Measurements from ENCODE around the gene GRHL1.

Gene GRHL1

DNA sequence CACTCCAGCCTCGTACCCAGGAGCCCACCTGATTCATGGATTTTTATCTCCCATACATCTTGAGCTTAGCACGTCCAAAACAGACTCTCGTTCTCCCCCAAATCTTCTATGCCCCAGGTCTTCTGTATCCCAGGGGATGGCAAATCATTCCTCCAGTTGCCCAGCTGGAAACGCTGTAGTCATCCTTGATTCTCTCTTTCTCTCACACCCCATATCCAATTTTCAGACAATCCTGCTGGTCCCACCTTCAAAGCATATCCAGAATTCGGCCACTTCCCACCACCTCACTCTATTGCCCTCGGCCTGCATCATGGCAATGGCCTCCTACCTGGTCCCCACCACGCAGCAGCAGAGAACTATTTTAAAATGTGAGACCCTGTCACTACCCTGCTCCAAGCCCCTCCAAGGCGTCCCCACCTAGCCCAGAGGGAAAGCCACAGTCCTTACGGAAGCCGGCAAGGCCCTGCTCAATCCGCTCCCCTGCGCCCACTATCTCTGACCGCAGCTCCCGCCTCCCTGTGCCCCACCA, 1.4 kb upstream of the GRHL1 start:
- DNase-seq = no peak

DNA sequence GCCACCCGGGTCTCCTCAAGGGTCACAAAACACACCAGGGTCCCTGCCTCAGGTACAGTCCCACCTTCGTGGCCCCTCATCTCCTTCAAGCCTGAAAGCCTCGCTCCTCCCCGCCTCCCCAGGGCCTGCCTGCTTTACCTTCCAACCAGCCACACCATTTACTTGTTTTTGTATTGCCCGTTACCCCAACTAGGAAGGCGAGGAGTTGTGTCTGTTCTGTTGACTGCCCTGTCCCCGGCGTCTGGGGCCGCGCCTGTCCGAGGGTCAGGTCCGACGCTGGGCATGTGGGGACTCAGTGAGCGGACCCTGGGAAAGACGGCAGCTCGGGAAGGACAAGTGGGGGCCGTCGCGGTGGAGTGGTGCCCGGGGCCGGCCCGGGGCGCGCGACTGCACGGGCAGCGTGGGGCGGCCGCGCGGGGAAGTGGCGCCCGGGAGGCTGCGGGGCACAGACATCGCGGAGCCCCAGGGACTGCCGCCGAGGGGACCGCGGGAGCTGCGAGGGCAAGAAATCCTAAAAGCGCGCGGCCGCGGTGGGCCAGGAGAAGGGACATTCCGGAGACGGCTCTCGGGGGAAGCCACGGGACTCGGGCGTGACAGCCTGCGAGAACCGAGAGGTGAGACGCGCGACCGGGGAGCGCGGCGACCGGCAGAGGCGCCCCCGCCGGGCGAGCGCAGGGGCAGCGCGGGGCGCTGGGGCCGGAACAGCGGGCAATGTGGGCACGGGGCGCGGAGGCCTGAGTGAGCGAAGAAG, 797 bp upstream of the GRHL1 start:
- DNase-seq = no peak

DNA sequence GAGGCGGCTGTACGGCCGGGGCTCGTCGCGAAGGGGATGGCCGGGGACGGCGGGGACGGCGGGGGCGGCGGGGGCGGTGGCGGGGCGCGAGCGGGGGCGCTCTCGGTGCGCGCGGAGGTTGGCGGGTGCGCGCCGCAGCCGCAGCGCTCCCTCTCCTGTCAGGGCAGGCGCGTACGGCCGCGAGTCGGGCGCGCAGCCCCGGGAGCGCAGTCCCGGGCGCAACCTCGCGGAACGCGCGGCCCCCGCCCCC, 296 bp upstream of the GRHL1 start:
- DNase-seq = no peak

DNA sequence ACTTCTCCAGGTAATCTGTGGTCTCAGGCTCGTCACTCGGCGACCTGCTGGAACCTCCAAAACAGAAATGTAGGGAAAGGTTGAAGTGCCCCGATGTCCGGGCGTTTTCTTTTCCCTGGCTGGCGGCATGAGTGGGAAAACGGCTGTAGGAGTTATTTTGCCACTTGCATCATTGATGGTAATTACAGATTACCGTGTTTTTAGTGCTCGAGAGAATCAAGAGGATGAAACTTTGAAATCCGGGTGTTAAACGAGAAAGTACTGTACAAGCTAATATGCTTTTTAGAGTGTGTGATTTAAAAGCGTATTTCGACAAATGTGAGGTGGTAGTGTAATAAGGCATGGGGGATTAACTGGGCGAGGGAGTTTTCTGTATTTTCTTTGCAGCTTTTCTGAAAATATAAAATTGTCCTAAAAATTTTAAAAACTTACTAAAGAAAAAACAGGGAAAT, 819 bp downstream of the GRHL1 start:
- DNase-seq = no peak

DNA sequence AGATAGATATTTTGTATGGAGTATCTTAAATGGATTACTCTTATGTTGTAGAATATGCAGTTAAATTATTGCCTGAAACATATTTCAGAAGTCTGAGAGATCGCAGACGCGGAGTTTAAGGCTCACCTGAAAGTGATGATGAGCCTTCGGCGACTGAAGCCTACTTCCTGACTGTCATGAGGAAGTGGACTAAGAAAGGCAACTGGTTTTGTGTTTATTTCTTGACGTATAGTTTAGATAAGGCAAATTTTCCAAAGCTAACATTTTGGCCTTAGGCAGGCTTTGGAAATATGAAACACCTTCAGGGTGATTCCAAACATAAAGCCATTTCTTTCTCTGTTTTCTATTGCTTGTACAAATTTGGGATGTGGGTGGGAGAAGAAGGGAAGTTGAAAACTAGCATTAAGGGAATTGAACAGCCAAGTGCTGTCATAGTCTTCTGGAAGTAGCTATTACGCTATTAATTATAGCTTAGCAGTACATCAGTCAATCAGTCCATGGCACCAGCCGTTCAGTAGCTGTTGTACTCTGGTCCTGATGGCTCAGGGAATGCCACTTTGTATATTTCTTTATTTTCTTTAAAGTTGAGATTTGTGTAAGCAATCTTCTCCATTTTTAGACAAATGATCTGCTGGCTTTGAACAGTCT, 1.5 kb downstream of the GRHL1 start:
- no peak for DNase-seq

DNA sequence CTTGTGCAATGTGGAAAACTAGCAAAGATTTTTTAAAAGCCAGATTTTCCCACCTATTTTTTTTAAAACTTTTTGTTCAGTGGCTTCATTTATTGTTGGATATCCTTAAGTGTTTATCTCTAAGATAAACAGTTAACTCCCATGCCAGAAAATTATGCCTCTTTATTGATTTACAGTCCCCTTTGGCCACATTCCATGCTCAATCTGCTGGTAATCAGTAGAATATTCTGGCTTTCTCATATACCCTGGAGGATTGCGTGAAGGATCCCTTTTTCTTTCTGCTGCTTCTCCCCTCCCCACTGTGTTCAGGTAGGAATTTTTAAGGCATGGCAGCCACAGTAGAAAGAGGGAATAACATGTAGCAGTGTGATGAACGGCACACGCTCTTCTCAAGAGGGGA, 2.6 kb downstream of the GRHL1 start:
- no peak for DNase-seq

DNA sequence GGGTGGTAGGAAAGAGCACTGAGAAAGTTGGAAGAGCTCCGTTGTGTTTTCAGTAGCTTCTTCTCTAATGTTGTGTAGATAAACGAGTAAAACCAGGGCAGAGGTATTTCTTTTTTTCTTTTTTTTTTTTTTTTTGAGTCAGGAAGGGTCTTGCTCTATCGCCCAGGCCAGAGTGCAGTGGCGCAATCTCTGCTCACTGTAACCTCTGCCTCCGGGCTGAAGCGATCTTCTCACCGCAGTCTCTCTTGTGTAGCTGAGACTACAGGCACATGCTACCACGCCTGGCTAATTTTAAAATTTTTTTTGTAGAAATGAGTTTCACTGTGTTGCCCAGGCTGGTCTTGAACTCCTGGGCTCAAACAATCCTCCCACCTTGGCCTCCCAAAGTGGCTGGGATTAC, 6.6 kb downstream of the GRHL1 start:
- DNase-seq = no peak

DNA sequence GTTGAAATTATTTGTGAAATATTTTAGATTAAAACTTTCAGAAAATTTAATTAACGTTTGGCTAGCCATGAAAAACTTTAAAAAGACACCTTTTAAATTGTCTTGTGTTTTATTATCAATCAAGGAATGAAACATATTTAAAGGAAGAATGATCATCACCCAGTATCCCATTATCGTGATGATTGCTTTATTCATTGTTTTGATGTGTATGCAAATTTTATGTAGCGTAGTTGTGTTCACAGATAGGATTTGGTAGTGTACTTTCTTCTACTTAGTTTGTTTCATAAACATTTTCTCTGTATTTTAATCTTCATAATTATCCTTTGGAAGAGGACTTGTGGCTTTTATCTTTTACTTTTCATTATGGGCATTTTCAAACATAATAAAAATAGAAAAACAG, 7.8 kb downstream of the GRHL1 start:
- DNase-seq = no peak

DNA sequence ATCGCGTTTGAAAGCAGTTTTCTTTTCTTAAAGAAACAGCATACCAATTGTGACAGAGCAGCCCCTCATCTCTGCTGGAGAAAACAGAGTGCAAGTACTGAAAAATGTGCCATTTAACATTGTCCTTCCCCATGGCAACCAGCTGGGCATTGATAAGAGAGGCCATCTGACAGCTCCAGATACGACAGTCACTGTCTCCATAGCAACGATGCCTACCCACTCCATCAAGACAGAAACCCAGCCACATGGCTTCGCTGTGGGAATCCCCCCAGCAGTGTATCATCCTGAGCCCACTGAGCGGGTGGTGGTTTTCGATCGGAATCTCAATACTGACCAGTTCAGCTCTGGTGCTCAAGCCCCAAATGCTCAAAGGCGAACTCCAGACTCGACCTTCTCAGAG, 9.5 kb downstream of the GRHL1 start:
- DNase-seq = no peak

DNA sequence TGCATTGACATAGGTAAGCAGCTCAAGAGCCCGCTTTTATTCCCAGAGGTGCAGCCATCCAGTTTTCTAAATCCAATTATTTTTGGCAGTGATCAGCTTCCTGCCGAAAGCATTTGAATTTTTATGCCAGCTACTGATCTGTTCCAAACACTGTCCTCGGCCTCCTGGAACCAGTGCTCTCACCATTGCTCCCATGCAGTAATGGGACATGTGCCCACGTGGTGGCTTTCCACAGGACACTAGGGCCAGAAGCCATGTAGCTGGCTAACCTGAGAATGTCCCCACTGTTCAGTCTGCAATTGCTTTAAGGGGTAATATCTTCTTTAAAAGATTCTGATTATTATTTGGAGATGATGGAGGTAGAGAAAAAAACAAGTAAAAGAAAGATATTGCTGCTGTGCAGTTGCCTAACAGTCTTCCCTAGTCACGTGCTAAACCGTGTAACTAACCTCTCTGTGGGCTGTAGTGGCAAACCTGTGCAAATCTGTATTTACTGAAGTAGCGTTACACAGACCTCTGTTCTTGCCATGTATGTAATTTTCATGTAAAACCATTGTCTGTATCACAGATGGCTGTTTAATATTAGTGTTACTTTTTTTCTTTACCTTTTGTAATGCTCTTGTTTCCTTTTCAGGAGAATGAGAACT, 13.0 kb downstream of the GRHL1 start:
- no peak for DNase-seq

DNA sequence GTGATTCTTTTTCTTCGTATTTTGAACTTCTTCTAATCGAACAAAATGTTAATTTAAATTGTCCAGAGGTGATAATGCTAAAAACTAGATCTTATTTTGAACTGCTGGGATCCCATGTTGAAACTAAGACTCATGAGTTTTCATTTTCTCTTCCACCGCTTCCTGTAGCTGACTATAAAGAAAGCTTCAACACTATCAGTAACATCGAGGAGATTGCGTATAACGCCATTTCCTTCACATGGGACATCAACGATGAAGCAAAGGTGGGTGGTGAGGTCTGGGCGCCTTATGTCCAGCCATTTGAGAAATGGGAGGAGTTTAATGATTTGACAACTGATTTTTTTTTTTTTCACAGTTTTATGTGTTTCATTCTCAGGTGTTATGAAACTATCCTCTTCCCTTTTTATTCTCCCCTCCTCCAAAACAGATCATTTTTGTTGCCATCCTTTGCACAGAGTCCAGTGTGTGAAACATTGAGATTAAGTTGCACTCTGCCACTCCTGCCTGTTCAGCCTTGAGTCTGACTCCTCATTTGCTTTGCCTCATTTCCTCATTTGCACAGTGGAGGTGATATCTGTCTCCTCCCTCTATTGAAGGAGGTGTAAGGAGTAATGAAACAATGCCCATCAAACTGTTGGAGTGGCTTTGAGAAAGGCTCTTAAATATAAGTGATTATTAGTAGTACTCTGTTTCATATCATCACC, 13.8 kb downstream of the GRHL1 start:
- no peak for DNase-seq

DNA sequence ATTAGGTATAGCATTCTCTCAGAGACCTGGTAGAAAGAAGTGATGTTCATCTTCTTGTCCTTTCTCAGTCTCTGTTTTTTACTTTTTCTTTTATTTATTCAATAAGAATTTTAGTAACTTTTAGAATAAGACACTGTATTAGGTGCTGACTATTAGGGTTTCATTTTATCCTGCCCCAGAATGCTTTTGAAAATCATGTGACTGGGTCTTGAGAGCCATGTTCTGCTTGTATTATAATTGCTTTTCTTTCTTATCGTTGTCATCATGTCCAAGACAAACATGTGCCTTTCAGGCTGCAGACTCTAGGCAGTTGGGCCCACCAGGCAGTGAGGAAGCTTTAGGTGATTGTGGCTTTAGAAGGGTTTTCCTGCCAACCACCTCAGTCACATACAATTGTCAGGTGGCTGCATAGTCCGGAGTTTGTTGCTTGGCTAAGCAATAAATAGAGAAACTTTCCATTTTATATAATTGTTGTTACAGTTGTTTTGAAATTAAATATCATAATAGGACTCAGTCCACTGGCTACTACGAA, 15.1 kb downstream of the GRHL1 start:
- no peak for DNase-seq

DNA sequence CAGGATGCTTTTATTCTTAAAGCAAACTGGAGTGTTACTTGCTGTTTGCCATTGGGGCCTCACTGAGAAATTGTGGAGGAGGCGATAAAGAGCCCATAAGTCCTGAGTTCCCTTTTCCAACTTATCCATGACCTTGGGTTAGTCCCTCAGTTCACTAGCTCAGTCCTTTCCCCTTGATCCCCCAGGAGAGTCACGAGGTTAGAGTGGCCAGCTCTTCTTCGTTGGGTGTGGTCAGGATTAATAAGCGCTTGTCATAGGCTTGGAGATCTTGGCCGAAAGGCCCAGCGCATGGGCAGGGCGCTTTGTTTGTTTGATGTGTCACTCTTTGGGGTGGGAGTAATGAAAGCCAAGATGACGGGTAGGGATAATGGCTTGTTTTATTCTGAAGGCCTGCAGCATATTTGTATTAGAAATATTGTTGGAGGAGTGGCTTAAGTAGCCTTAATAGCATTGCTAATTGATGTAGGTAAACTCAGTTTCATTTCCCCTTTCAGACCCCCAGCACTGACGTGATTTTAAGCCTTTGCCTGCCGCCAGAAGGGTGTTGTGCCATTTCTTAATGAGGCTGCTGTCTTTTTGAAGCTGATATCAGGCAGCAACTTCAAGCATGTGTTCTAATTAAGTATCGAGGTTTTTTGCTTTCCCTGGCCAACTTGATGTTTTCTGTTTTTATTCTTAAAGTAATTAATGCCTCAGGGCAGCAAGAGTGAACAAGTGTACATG, 15.7 kb downstream of the GRHL1 start:
- DNase-seq = no peak

DNA sequence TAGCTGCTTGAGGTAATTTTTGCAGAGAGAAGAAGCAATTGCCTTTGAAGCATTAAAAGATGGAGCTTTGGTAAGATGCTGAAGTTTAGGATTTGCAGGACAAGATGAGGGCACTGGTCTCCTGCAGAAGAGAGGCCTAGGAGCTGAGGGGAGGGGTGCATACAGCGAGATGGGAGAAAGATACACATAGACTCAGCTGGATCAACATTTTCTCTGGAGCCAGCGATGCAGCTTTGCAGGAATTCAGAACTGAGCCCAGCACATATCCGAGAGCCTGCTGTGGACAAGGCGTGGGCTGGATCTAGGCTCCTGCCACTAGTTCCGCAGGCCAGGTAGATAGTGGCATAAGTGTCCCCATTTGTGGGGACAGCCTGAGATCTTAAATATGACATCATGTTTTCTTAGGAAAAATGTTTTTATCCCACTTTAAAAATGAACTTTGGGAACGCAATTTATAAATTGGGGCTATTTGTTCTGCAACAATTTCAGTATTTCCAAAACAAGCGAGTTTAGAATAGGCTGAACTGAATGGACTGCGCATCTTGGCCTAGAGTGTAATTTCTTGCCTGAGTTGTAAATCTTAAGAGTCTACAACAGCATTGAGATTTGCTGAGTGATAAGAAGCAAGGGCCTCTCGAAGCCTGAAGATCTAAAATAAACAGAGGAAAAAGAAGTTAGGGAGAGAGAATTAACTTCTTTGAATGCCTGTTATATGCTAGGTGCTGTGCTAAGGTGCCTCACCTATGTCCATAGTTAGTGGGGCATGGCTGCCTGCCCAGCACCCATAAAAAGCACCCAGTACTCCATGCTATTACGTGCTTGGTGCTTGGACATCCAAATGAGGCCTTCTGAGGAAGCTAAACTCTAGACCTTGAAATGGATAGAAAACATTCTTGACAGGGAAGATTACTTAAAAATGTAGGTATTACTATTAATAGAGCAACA, 17.3 kb downstream of the GRHL1 start:
- no peak for DNase-seq

DNA sequence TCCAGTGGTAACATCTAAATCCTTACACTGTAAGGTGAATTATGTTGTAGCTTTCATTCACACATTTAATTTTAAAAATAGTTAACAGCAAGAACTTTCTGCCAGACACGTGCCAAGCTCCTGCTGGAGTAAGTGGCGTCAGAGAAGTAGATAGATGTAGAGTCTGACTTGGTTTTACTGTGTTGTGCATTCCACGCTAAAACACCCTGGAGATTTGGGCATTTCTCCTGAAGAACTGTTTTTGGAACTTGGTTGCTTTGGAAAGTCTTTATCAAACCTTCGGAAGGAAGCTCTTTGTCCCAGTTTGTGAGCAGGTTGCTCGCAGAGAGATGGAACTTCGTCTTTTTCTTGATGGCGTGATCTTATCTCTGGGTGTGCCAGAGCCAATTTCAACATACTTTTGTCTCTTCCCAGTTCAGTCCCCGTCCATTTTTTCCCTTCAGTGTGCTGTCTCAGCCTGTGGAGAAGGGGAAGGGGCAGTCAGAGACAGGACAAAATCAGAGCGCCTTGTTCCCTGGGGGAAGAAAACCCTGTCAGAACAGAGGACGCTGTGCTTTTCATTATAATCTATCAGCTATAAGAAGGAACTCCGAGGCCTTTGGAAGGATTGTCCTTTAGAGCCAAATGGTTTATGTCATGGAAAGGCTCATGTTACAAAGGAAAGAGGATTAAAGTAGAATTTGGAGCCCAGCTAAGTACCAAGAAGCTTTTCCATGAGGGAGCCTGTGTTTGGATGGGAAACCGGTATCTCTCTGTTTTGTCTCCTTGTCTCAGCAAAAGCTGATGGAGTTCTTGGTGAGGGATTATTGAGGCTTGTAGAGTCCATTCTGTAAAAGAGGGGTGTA, 18.9 kb downstream of the GRHL1 start:
- DNase-seq = no peak

DNA sequence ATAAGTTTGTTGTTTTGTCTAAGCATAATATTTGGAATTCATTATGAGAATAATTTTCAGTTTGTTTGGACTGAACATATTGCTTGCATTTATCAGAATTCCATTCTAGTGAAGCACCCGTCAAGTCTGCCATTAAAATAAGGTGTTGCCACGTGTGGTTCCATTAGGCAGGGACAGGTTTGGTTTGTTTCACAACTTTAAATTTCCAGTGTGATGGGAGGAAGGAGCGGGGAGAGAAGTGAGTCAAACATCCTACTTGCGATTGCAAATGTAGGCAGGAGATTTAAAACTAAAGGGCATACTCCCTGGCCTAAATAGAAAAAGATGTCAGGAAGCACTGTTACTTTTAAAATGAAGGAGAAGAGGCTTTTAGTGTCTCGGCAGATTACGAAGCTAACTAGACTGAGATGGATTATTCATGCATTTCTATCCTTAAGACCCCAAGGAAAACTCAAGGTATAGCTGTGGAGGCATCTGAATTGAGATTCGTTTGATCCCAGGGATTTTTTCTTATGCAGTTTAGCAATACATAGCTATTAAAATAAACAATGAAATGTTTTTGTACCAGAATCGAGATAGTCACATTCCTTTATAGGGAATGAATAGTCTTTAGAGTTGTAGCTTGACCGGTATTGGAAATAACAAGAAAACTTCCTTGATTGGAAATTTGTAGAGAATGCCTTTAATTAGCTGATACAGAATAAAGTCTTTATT, 19.8 kb downstream of the GRHL1 start:
- no peak for DNase-seq

DNA sequence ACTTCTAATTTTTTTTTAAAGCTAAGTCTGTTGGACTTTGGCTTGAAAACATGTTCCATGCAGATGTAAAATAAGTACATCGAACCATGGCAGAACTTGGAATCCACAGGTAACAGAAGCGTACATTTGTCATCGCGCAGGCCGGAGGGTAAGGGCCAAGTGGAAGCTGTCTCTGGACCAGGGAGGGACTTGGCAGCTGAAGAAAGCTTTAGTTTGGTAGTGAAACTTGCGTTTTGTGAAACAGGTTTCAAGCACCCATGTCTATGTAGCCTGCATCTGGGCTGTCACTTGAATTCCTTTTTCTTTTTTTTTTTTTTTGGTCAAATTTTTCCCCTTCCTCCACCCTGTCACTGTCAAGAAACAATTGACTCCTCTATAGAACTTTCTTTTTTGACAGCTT, 20.4 kb downstream of the GRHL1 start:
- DNase-seq = no peak

DNA sequence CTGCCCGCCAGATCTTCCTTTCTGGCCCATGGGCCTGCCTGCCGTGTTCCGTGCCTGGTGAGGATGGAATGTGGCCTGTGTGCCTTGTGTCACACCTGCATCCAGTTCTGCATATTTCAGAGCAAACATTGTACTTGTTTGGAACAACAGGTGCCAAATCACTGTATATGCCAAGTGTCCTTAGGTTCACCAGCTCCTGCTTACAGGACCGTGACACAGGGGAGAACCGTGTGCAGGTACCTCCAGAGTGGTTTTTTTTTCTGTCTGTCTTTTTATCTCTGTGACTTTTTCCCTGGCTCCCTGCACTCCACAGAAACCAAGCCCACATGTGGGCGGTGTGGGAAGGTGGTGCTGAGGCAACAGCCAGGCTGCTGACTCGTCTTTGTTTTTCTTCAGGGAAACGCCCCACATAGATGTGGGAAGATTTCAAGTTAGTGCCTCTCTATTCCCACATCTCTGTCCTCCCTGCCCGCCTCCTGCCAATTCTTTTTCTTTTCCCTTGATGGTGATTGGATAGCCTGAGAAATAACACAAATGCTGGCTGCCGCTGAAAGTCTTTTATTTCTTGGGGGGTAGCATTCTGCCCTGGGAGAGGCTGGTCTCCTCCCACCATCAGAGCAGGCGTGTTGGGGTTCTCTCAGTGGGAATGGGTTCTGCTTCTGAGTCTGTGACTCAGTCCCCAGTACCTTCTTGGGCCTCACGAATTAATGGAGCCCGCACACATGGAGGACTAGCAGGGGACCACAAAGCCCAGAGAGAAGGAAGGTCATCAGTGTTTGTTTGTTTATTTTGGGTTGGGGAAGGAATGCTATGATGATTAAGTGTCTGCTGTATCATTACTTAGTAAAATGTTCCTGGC, 21.4 kb downstream of the GRHL1 start:
- no peak for DNase-seq

DNA sequence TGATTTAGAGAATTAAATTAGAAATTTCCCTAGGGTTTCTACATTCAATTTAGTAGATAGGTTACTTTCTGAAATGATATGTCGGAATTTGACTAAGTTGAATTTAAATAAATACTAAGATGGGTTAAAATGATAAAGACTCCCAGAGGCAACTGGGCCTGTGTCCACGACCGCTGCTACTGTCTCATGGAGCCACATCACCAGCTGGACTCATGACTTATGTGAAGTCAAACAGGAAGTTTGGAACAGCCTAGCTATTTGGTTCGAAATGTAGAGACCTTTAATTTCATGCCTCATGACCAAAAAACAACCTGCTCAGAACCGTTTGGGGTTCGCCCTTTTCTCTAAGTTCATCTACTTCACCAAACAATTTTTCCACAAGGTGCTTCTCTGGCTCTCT, 22.2 kb downstream of the GRHL1 start:
- no peak for DNase-seq

Data from activated CD8-positive, alpha-beta memory T cell treated with anti-CD3 and anti-CD28 coated beads, Interleukin-2, amount 50 U/mL, for 48 hours (primary cell).